B cell (primary cell): Measurements from ENCODE around the gene CHRD. TPM values are rescaled to one million over a fixed set of nuclear protein-coding genes. Genes with fewer than 3 reads are reported as not detected.
A peak's percentile ranks its signal among the peaks of the same experiment; 100 is the strongest.

ENCODE experiments used
- ATAC-seq: fragments of 200-7000 bp; cut with Tn5 transposase; one replicate; pipeline ENCODE4 v1.10.0; 2021; ENCODE audit warnings: low read depth, mild to moderate bottlenecking, moderate number of reproducible peaks, moderate library complexity
- CTCF ChIA-PET: fragments of 350-600 bp; sonication (Branson Sonifier 250); formaldehyde crosslinking; loops from one replicate; lab custom pipeline; 2021; ENCODE audit warnings: antibody characterized with exemption, inconsistent platforms; lab: Charles Lee
- POLR2A ChIA-PET: fragments of 350-600 bp; sonication (Branson Sonifier 250); formaldehyde crosslinking; loops from one replicate; lab custom pipeline; 2021; ENCODE audit warnings: antibody characterized with exemption; lab: Charles Lee
- DNase-seq: peaks from one replicate; pipeline ENCODE4 v3.0.0; 2013
- H2AFZ ChIP-seq: 2 replicates; pipeline ENCODE4 v1.6.1; 2012; ENCODE audit warnings: mild to moderate bottlenecking, low read depth, low read length; ENCODE audit not compliant: insufficient read depth, poor library complexity, severe bottlenecking
- H3K27ac ChIP-seq, 2 donors: 1 replicate in 1 of 2; 2 replicates in 1 of 2; pipeline ENCODE4 v1.5.1; 2012 to 2013; ENCODE audit warnings: low read length in 2 of 2, mild to moderate bottlenecking in 2 of 2, moderate library complexity in 1 of 2
- H3K27me3 ChIP-seq, 4 experiments: fragments of 200-600 bp in 1 of 4; sonication (generic) in 1 of 4; replicated peaks in 1 of 4; 1 replicate in 2 of 4; 2 replicates in 2 of 4; pipeline versions ENCODE4 v1.6.1 to v1.7.0; 2013 to 2016; ENCODE audit warnings: low read length in 3 of 4, mild to moderate bottlenecking in 2 of 4, mixed read lengths in 1 of 4, moderate library complexity in 1 of 4; ENCODE audit not compliant: insufficient read depth in 4 of 4, control insufficient read depth in 3 of 4; ENCODE audit errors: control extremely low read depth in 1 of 4
- H3K36me3 ChIP-seq, 2 experiments: replicated peaks in 1 of 2; 1 replicate in 1 of 2; 2 replicates in 1 of 2; pipeline versions ENCODE4 v1.6.1 to v1.7.1; 2013; ENCODE audit warnings: low read length in 1 of 2; ENCODE audit not compliant: insufficient read depth in 2 of 2, control insufficient read depth in 1 of 2; ENCODE audit errors: control extremely low read depth in 1 of 2, extremely low read depth in 1 of 2
- H3K4me1 ChIP-seq, 2 donors: fragments of 200-600 bp in 1 of 2; sonication (generic) in 1 of 2; 1 replicate in 1 of 2; 2 replicates in 1 of 2; pipeline versions ENCODE4 v1.5.1 to v1.6.1; 2013 to 2017; ENCODE audit warnings: low read length in 2 of 2; ENCODE audit not compliant: control insufficient read depth in 2 of 2, insufficient read depth in 2 of 2
- H3K4me2 ChIP-seq: replicated peaks from 2 replicates; pipeline ENCODE3; 2012; ENCODE audit warnings: mild to moderate bottlenecking, low read depth, low read length; ENCODE audit not compliant: poor library complexity, severe bottlenecking
- H3K4me3 ChIP-seq, 5 experiments: fragments of 200-600 bp in 1 of 5; sonication (generic) in 1 of 5; 1 replicate in 3 of 5; 2 replicates in 2 of 5; pipeline versions ENCODE4 v1.5.1 to v1.7.0; 2011 to 2016; ENCODE audit warnings: low read length in 4 of 5, mild to moderate bottlenecking in 4 of 5, low read depth in 2 of 5, control low read depth in 1 of 5, moderate library complexity in 1 of 5; ENCODE audit not compliant: insufficient read depth in 1 of 5; ENCODE audit errors: control extremely low read depth in 1 of 5, extremely low read depth in 1 of 5
- H3K79me2 ChIP-seq: fragments of 200-600 bp; sonication (generic); one replicate; pipeline ENCODE4 v1.6.0; 2016; ENCODE audit warnings: low read length; ENCODE audit not compliant: control insufficient read depth, insufficient read depth
- H3K9ac ChIP-seq: fragments of 200-600 bp; sonication (generic); 2 replicates; pipeline ENCODE4 v1.6.1; 2017; ENCODE audit warnings: mild to moderate bottlenecking, low read length, moderate library complexity
- H3K9me3 ChIP-seq, 3 donors: one replicate each; pipeline versions ENCODE4 v1.6.1 to v1.7.1; 2013; ENCODE audit warnings: low read length in 2 of 3; ENCODE audit not compliant: control insufficient read depth in 2 of 3, insufficient read depth in 1 of 3; ENCODE audit errors: control extremely low read depth in 1 of 3
- H4K20me1 ChIP-seq: 2 replicates; pipeline ENCODE4 v1.6.0; 2012; ENCODE audit warnings: mild to moderate bottlenecking, low read length; ENCODE audit not compliant: insufficient read depth, control insufficient read depth, poor library complexity, severe bottlenecking
- H3K27ac Mint-ChIP-seq: one replicate; pipeline ENCODE4 v1.8.0; 2021; ENCODE audit warnings: mixed read lengths
- H3K27me3 Mint-ChIP-seq: one replicate; pipeline ENCODE4 v1.8.0; 2021; ENCODE audit warnings: mixed read lengths
- H3K4me1 Mint-ChIP-seq: one replicate; pipeline ENCODE4 v1.8.0; 2021; ENCODE audit warnings: mixed read lengths
- H3K4me3 Mint-ChIP-seq: one replicate; pipeline ENCODE4 v1.8.0; 2021; ENCODE audit warnings: mixed read lengths
- H3K9me3 Mint-ChIP-seq: one replicate; pipeline ENCODE4 v1.8.0; 2022; ENCODE audit warnings: mixed read lengths; ENCODE audit not compliant: insufficient read depth
- CTCF ChIP-seq: fragments of 200-600 bp; IDR thresholded peaks from one replicate; pipeline ENCODE4 v1.8.0; 2022; ENCODE audit warnings: antibody characterized with exemption, mild to moderate bottlenecking
- EZH2 ChIP-seq: IDR thresholded peaks from 2 replicates; pipeline ENCODE4 v1.6.1; 2012; ENCODE audit warnings: borderline replicate concordance, low read depth, mild to moderate bottlenecking, moderate library complexity, low read length; ENCODE audit not compliant: insufficient read depth, poor library complexity, severe bottlenecking
- WGBS: methylation state at CpG from one replicate; pipeline ENCODE4 v1.1.5; 2013; ENCODE audit warnings: missing lambda C conversion rate; ENCODE audit not compliant: insufficient coverage; 5-methylcytosine and 5-hydroxymethylcytosine counted together
- intact Hi-C: fragments of 100-400 bp; cut with micrococcal nuclease; formaldehyde crosslinking; loops from one replicate; pipeline ENCODE4 v1.10.0; 2022
- polyA plus RNA-seq: library from polyadenylated mRNA; depleted of rRNA; stranded (reverse); fragments of >200 nt; gene quantifications from 2 replicates; pipeline ENCODE4 v1.2.3, GENCODE V29; 2012
- total RNA-seq, 2 donors: library from RNA; stranded (reverse); fragments of 120-200 nt in 1 of 2; gene quantifications; 1 replicate in 1 of 2; 2 replicates in 1 of 2; pipeline versions ENCODE4 v1.2.3 to v1.2.4, GENCODE V29; 2013 to 2022

Gene CHRD
- total and polyA plus RNA-seq, 2 donors (not counting 1 experiment from before 2014, with no cell fraction given): not detected

- Histone ChIP-seq H3K36me3 (peaks cover 0 to 19% of the 10 kb centered on the region in 2 experiments), H4K20me1 (no peaks in the 10 kb centered on the region), H3K9me3 (no peaks in the 10 kb centered on the region), H3K27me3 (peaks cover 0 to 3% (median 0%) of the 10 kb centered on the region in 4 experiments), H2AFZ (no peak overlapping the region), H3K27ac (no peak overlapping the region), H3K4me3 (no peak overlapping the region), H3K79me2 (peaks cover 19% of the 10 kb centered on the region), H3K4me1 (peaks cover 14 to 25% of the 10 kb centered on the region in 2 donors), H3K9ac (no peak overlapping the region), H3K4me2 (no peak overlapping the region)
- Mint-ChIP-seq H3K27ac (no peak overlapping the region), H3K9me3 (no peaks in the 10 kb centered on the region), H3K4me3 (peak overlapping the region; percentile 94), H3K4me1 (peaks cover 30% of the 10 kb centered on the region), H3K27me3 (no peaks in the 10 kb centered on the region)
- no peak for TF ChIP-seq CTCF
- TF ChIP-seq EZH2: no peak
- 86% methylated on average over 4 of the region's 7 CpGs for WGBS
- ATAC-seq: no peak
- POLR2A ChIA-PET: no interaction called here
- DNase-seq: no peak
- CTCF ChIA-PET: interaction anchor here (1.8 kb wide), 1 partner anchor 176 kb away, joined by 5 read pairs; no protein-coding TSS in a partner anchor
- intact Hi-C loops: no loop called here
Observed at GRCh38 chr3:184337981-184338380, 41.9 kb upstream of the CHRD start.

DNA sequence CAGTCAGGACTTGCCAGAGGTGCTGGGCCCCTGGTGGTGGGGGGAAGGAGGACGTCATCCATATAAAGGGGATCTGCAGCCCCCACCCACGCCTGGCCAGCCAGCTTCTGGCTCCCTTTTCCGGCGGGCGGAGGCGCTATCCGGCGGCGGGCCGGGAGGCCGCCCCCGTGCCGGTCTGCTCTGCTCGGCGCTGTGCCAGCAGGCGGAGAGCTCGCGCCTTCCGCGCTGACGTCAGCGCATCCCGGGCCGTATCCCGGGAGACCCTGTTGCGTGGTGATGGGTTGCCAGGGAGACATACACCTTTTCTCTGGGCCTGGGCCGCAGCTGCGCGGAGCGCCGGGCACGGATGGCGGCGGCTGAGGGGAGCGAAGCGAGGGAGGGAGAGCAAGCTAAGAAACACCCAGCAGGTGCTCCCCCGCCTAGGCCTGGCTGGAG lies 41.3 kb upstream of the CHRD start:
- ChIA-PET CTCF (interaction anchor here (1.8 kb wide), 1 partner anchor 175 kb away, joined by 5 read pairs; no protein-coding TSS in a partner anchor), POLR2A (no interaction called here)
- Histone ChIP-seq H3K4me1 (peaks cover 14 to 25% of the 10 kb centered on the region in 2 donors), H3K36me3 (peaks cover 0 to 15% of the 10 kb centered on the region in 2 experiments), H3K9ac (no peak overlapping the region), H2AFZ (no peak overlapping the region), H3K4me3 (no peak overlapping the region), H3K4me2 (peak overlapping the region; percentile 36), H3K27ac (no peak overlapping the region), H3K79me2 (peaks cover 19% of the 10 kb centered on the region), H3K27me3 (peaks cover 0 to 3% (median 0%) of the 10 kb centered on the region in 4 experiments), H4K20me1 (no peaks in the 10 kb centered on the region), H3K9me3 (no peaks in the 10 kb centered on the region)
- H3K27ac Mint-ChIP-seq: no peak overlapping the region
- ATAC-seq (no peak), DNase-seq (peak; percentile 54)
- 60% methylated on average over 37 of the region's 37 CpGs for WGBS
- intact Hi-C loops: no loop called here
- TF ChIP-seq EZH2 (no peak), CTCF (no peak)
- H3K4me1 Mint-ChIP-seq: peaks cover 30% of the 10 kb centered on the region
- H3K9me3 Mint-ChIP-seq: no peaks in the 10 kb centered on the region
- no peaks in the 10 kb centered on the region for H3K27me3 Mint-ChIP-seq
- H3K4me3 Mint-ChIP-seq: peak overlapping the region; percentile 39
